ENCODE results near the gene FLRT2.

DNA sequence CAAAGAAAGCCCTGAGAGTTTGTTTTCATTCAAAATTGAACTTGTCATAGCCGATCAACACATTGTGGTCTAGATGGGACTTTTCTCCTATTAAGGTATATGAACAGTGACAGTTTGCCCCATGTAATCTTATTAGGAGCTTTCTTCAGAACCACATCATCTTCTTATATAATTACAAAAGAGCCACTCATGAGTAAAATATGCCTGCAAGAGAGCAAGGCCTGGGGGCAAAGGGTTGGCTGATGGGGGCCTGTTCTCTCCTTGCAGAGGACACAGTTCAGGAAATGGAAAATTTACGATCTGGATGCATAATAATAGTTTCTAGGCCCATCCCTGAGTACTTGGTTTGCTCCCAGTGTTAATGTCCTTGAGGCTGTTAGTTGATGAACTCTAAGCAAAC, 87.8 kb downstream of the FLRT2 start:
- TF ChIP-seq, protein P1, sequence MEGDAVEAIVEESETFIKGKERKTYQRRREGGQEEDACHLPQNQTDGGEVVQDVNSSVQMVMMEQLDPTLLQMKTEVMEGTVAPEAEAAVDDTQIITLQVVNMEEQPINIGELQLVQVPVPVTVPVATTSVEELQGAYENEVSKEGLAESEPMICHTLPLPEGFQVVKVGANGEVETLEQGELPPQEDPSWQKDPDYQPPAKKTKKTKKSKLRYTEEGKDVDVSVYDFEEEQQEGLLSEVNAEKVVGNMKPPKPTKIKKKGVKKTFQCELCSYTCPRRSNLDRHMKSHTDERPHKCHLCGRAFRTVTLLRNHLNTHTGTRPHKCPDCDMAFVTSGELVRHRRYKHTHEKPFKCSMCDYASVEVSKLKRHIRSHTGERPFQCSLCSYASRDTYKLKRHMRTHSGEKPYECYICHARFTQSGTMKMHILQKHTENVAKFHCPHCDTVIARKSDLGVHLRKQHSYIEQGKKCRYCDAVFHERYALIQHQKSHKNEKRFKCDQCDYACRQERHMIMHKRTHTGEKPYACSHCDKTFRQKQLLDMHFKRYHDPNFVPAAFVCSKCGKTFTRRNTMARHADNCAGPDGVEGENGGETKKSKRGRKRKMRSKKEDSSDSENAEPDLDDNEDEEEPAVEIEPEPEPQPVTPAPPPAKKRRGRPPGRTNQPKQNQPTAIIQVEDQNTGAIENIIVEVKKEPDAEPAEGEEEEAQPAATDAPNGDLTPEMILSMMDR (conservative IDR thresholded peaks at IDR 0.05) = no peak
- no peak for TF ChIP-seq EZH2 (IDR thresholded peaks at IDR 0.05; ENCODE audit: low read depth)
